HCT116 (cell line): Measurements from ENCODE around the gene RIPOR3. TPM values are rescaled to one million over a fixed set of nuclear protein-coding genes. Genes with fewer than 3 reads are reported as not detected.

Source experiments
- ATAC-seq: fragments of 200-7000 bp; cut with Tn5 transposase; 2 replicates; pipeline ENCODE4 v1.9.1; 2020; ENCODE audit warnings: mild to moderate bottlenecking, moderate library complexity
- BruUV-seq: library from RNA; stranded (reverse); fragments of 400-500 nt; replicated peaks from 2 replicates; lab custom pipeline; 2021; lab: Mats Ljungman, UMichigan
- CTCF ChIA-PET: fragments of 300-600 bp; sonication (Branson Sonifier 250); formaldehyde crosslinking; loops from one replicate; lab custom pipeline; 2021; ENCODE audit warnings: antibody characterized with exemption; lab: Charles Lee
- POLR2A ChIA-PET: fragments of 300-600, 350-600 bp; sonication (Branson Sonifier 250); formaldehyde crosslinking; loops from one replicate; lab custom pipeline; 2021; ENCODE audit warnings: antibody characterized with exemption; lab: Charles Lee
- RAD21 ChIA-PET, 2 experiments: fragments of 300-600 bp; sonication (Branson Sonifier 250); formaldehyde crosslinking; loops; one replicate each; lab custom pipeline; 2023; ENCODE audit warnings: low total read pairs in 2 of 2; ENCODE audit not compliant: uncharacterized antibody in 2 of 2, unreplicated experiment in 2 of 2, low non-redundant PET in 1 of 2; lab: Charles Lee
- DNase-seq: peaks from one replicate; pipeline ENCODE4 v3.0.0-alpha.2; 2010; ENCODE audit warnings: low read depth, low spot score
- H2AFZ ChIP-seq: fragments of 200-600 bp; shearing (Covaris generic), sonication (generic); 2 replicates; pipeline ENCODE4 v1.6.1; 2017; ENCODE audit warnings: low read depth, mixed run types, mixed read lengths, antibody characterized with exemption, low read length; ENCODE audit not compliant: poor library complexity, severe bottlenecking
- H3K27ac ChIP-seq: 2 replicates; pipeline ENCODE4 v1.5.1; 2012; ENCODE audit warnings: low read depth, low read length
- H3K27me3 ChIP-seq: fragments of 200-600 bp; sonication (generic); 2 replicates; pipeline ENCODE4 v1.6.1; 2016; ENCODE audit warnings: mixed run types, low read length, mixed read lengths; ENCODE audit not compliant: insufficient read depth
- H3K36me3 ChIP-seq, 2 experiments: fragments of 200-500 bp in 1 of 2; fragments of 200-600 bp in 1 of 2; sonication (Bioruptor generic) in 1 of 2; sonication (generic) in 1 of 2; 2 replicates each; pipeline versions ENCODE4 v1.5.1 to v1.6.1; 2014 to 2016; ENCODE audit warnings: low read length in 2 of 2, inconsistent platforms in 1 of 2, mixed read lengths in 1 of 2, mixed run types in 1 of 2; ENCODE audit not compliant: insufficient read depth in 2 of 2, control insufficient read depth in 1 of 2
- H3K4me1 ChIP-seq, 2 experiments: fragments of 200-600 bp in 1 of 2; sonication (generic) in 1 of 2; 2 replicates each; pipeline versions ENCODE4 v1.5.1 to v1.6.1; 2012 to 2017; ENCODE audit warnings: low read length in 2 of 2, inconsistent platforms in 1 of 2, mild to moderate bottlenecking in 1 of 2, mixed read lengths in 1 of 2, mixed run types in 1 of 2, moderate library complexity in 1 of 2; ENCODE audit not compliant: insufficient read depth in 2 of 2, control insufficient read depth in 1 of 2
- H3K4me2 ChIP-seq: fragments of 200-600 bp; sonication (generic); 2 replicates; pipeline ENCODE4 v1.6.1; 2017; ENCODE audit warnings: mixed run types, low read length, mixed read lengths
- H3K4me3 ChIP-seq, 2 experiments: fragments of 200-600 bp in 1 of 2; sonication (generic) in 1 of 2; replicated peaks in 1 of 2; 2 replicates each; pipeline ENCODE4 v1.5.1; 2011 to 2016; ENCODE audit warnings: low read length in 2 of 2, control low read depth in 1 of 2, low read depth in 1 of 2, mild to moderate bottlenecking in 1 of 2, mixed read lengths in 1 of 2, mixed run types in 1 of 2
- H3K79me2 ChIP-seq: fragments of 200-600 bp; sonication (generic); 2 replicates; pipeline ENCODE4 v1.6.1; 2017; ENCODE audit warnings: mild to moderate bottlenecking, mixed run types, low read length, moderate library complexity, mixed read lengths; ENCODE audit not compliant: insufficient read depth
- H3K9ac ChIP-seq: fragments of 200-600 bp; sonication (generic); 2 replicates; pipeline ENCODE4 v1.6.1; 2016; ENCODE audit warnings: low read length, mixed read lengths
- H3K9me2 ChIP-seq: fragments of 200-600 bp; sonication (generic), shearing (Covaris generic); 2 replicates; pipeline ENCODE4 v1.6.1; 2017; ENCODE audit warnings: mixed run types, mild to moderate bottlenecking, moderate library complexity; ENCODE audit not compliant: insufficient read depth
- H3K9me3 ChIP-seq, 2 experiments: fragments of 200-500 bp in 1 of 2; fragments of 200-600 bp in 1 of 2; sonication (Bioruptor generic) in 1 of 2; sonication (generic) in 1 of 2; 2 replicates each; pipeline ENCODE4 v1.6.1; 2014 to 2017; ENCODE audit warnings: low read length in 2 of 2, mixed read lengths in 2 of 2, inconsistent platforms in 1 of 2, low read depth in 1 of 2, mild to moderate bottlenecking in 1 of 2, mixed run types in 1 of 2, moderate library complexity in 1 of 2; ENCODE audit not compliant: control insufficient read depth in 1 of 2, insufficient read depth in 1 of 2
- H4K20me1 ChIP-seq: fragments of 200-600 bp; sonication (generic), shearing (Covaris generic); 2 replicates; pipeline ENCODE4 v1.6.1; 2017; ENCODE audit warnings: mixed run types, mild to moderate bottlenecking, moderate library complexity; ENCODE audit not compliant: insufficient read depth
- ATF3 ChIP-seq: IDR thresholded peaks from 2 replicates; pipeline ENCODE4 v1.6.1; 2012
- CBX3 ChIP-seq: IDR thresholded peaks from 2 replicates; pipeline ENCODE4 v1.6.1; 2012; ENCODE audit warnings: low read depth
- CEBPB ChIP-seq: IDR thresholded peaks from 2 replicates; pipeline ENCODE4 v1.6.1; 2012; ENCODE audit warnings: low read depth
- CTCF ChIP-seq, 3 experiments: fragments of 200-600 bp in 1 of 3; sonication (generic) in 1 of 3; IDR thresholded peaks in 2 of 3; conservative IDR thresholded peaks in 1 of 3; 2 replicates each; pipeline ENCODE4 v1.5.1; 2012 to 2017; ENCODE audit warnings: low read depth in 2 of 3, low read length in 2 of 3, antibody characterized with exemption in 1 of 3, borderline replicate concordance in 1 of 3, control low read depth in 1 of 3, mild to moderate bottlenecking in 1 of 3, mixed read lengths in 1 of 3, mixed run types in 1 of 3, moderate library complexity in 1 of 3; ENCODE audit not compliant: insufficient read depth in 1 of 3
- EGR1 ChIP-seq: IDR thresholded peaks from 2 replicates; pipeline ENCODE4 v1.6.1; 2012; ENCODE audit warnings: low read depth
- EZH2 ChIP-seq: fragments of 200-600 bp; sonication (generic); IDR thresholded peaks from 2 replicates; pipeline ENCODE4 v1.6.1; 2017; ENCODE audit warnings: antibody characterized with exemption, mixed run types
- EZH2phosphoT487 ChIP-seq: fragments of 200-600 bp; IDR thresholded peaks from 2 replicates; pipeline ENCODE4 v1.6.1; 2018; ENCODE audit warnings: antibody characterized with exemption, borderline replicate concordance
- FOSL1 ChIP-seq: IDR thresholded peaks from 2 replicates; pipeline ENCODE4 v1.6.1; 2012; ENCODE audit warnings: low read depth
- JUND ChIP-seq: IDR thresholded peaks from 2 replicates; pipeline ENCODE4 v1.6.1; 2012
- RAD21 ChIP-seq: IDR thresholded peaks from 2 replicates; pipeline ENCODE4 v1.6.1; 2012; ENCODE audit warnings: low read depth, mild to moderate bottlenecking
- REST ChIP-seq: IDR thresholded peaks from 2 replicates; pipeline ENCODE4 v1.6.1; 2012; ENCODE audit warnings: low read depth
- SIN3A ChIP-seq: IDR thresholded peaks from 2 replicates; pipeline ENCODE4 v1.6.1; 2012; ENCODE audit warnings: low read depth
- SP1 ChIP-seq: IDR thresholded peaks from 2 replicates; pipeline ENCODE4 v1.6.1; 2012; ENCODE audit warnings: low read depth
- SRF ChIP-seq: IDR thresholded peaks from 2 replicates; pipeline ENCODE4 v1.6.1; 2012; ENCODE audit warnings: low read depth
- ZFX ChIP-seq: fragments of 450-650 bp; IDR thresholded peaks from 2 replicates; pipeline ENCODE4 v1.6.1; 2017
- ZNF274 ChIP-seq: fragments of 200-500 bp; sonication (Bioruptor generic); IDR thresholded peaks from 2 replicates; pipeline ENCODE4 v1.6.1; 2014; ENCODE audit warnings: mild to moderate bottlenecking, low read depth, low read length, inconsistent platforms
- intact Hi-C: fragments of 100-400 bp; cut with micrococcal nuclease; formaldehyde crosslinking; loops from 2 replicates; pipeline ENCODE4 v1.10.0; 2022
- total RNA-seq: library from RNA; stranded (reverse); gene quantifications from one replicate; pipeline ENCODE4 v1.2.1, GENCODE V29; 2021; ENCODE audit not compliant: unreplicated experiment
- TF ChIP-seq, protein P1 (sequence below): IDR thresholded peaks from 2 replicates; pipeline ENCODE4 v1.6.1; 2011; ENCODE audit warnings: mild to moderate bottlenecking, low read length, moderate library complexity; ENCODE audit not compliant: insufficient replicate concordance; ENCODE audit errors: extremely low read depth

The RIPOR3 gene
- total RNA-seq, 1 experiment from 2014 or later: 0.22 TPM

GRCh38 chr20:50678169-50678898, 13.0 kb downstream of the RIPOR3 start:
- H3K4me3 ChIP-seq: no peak overlapping the region
- no peaks in the 10 kb centered on the region for H3K79me2 ChIP-seq
- peaks cover 12 to 15% of the 10 kb centered on the region in 2 experiments; a peak in 3 of 4 replicates for H3K4me1 ChIP-seq
- intact Hi-C loops: no loop called here
- ATAC-seq: 0 out of 2 replicates have a peak, but pooled peaks have one; percentile 17
- POLR2A ChIA-PET: interaction anchor here (1.3 kb wide), 1 partner anchor 11 kb away, joined by 3 read pairs; no protein-coding TSS in a partner anchor
- no peaks in the 10 kb centered on the region for H3K9me2 ChIP-seq
- no peak overlapping the region for H3K27ac ChIP-seq
- H3K27me3 ChIP-seq: no peaks in the 10 kb centered on the region
- no peaks in the 10 kb centered on the region for H4K20me1 ChIP-seq
- no peaks in the 10 kb centered on the region for H3K36me3 ChIP-seq
- no peak overlapping the region for H2AFZ ChIP-seq
- no peaks in the 10 kb centered on the region for H3K9me3 ChIP-seq
- RAD21 ChIA-PET: no interaction called here
- DNase-seq: no peak
- no TSS peak for BruUV-seq
- TF ChIP-seq CTCF (IDR thresholded peaks at IDR 0.05 in 2 of 3, conservative IDR thresholded peaks at IDR 0.05 in 1 of 3; ENCODE audit: borderline replicate concordance in 1 of 3, insufficient read depth in 1 of 3, low read depth in 2 of 3, low read length in 2 of 3) (no peak), ZFX (no peak), REST (no peak), SP1 (no peak), JUND (no peak), EGR1 (no peak), FOSL1 (no peak), RAD21 (no peak), SIN3A (no peak), EZH2 (no peak), SRF (no peak), CEBPB (no peak), CBX3 (no peak), ATF3 (no peak), ZNF274 (no peak), EZH2phosphoT487 (no peak)
- TF ChIP-seq, protein P1, sequence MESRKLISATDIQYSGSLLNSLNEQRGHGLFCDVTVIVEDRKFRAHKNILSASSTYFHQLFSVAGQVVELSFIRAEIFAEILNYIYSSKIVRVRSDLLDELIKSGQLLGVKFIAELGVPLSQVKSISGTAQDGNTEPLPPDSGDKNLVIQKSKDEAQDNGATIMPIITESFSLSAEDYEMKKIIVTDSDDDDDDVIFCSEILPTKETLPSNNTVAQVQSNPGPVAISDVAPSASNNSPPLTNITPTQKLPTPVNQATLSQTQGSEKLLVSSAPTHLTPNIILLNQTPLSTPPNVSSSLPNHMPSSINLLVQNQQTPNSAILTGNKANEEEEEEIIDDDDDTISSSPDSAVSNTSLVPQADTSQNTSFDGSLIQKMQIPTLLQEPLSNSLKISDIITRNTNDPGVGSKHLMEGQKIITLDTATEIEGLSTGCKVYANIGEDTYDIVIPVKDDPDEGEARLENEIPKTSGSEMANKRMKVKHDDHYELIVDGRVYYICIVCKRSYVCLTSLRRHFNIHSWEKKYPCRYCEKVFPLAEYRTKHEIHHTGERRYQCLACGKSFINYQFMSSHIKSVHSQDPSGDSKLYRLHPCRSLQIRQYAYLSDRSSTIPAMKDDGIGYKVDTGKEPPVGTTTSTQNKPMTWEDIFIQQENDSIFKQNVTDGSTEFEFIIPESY: no peak
- H3K4me2 ChIP-seq: no peak overlapping the region; the same call in 1 of the 2 replicates
- CTCF ChIA-PET: no interaction called here
- no peak overlapping the region for H3K9ac ChIP-seq
